Astrocyte of the spinal cord (primary cell): Measurements from ENCODE around the gene CXCL16.

Experiments
- DNase-seq: peaks from one replicate; pipeline ENCODE4 v3.0.0; 2011; ENCODE audit warnings: low read depth, low spot score
- H3K4me3 ChIP-seq: 2 replicates; pipeline ENCODE4 v1.5.1; 2011; ENCODE audit warnings: low read depth, mild to moderate bottlenecking, low read length, moderate library complexity
- CTCF ChIP-seq: IDR thresholded peaks from 2 replicates; pipeline ENCODE4 v1.5.1; 2012; ENCODE audit warnings: low read depth, mild to moderate bottlenecking, low read length, inconsistent platforms
- in situ Hi-C: cut with HindIII; loops from 2 replicates; pipeline ENCODE4 v1.10.0; 2017; ENCODE audit warnings: low sequenced_read_pairs

CXCL16 gene

GRCh38 chr17:4743216-4743615 lies 3.5 kb upstream of the CXCL16 start:
- TF ChIP-seq CTCF = no peak
- no peak overlapping the region for H3K4me3 ChIP-seq
- in situ Hi-C loops = no loop called here
- DNase-seq = no peak

GRCh38 chr17:4742629-4743028 lies 2.9 kb upstream of the CXCL16 start:
- no peak for DNase-seq
- no peak for TF ChIP-seq CTCF
- H3K4me3 ChIP-seq = no peak overlapping the region
- in situ Hi-C loops = no loop called here

- TF ChIP-seq CTCF = no peak
- in situ Hi-C loops = no loop called here
- no peak for DNase-seq
- H3K4me3 ChIP-seq = no peak overlapping the region
Observed at GRCh38 chr17:4742133-4742532, 2.4 kb upstream of the CXCL16 start.

GRCh38 chr17:4741544-4741943 lies 1.8 kb upstream of the CXCL16 start:
- TF ChIP-seq CTCF = no peak
- in situ Hi-C loops = no loop called here
- DNase-seq = no peak
- H3K4me3 ChIP-seq = no peak overlapping the region

GRCh38 chr17:4740584-4740983 lies 856 bp upstream of the CXCL16 start:
- DNase-seq = no peak
- H3K4me3 ChIP-seq = no peak overlapping the region
- in situ Hi-C loops = no loop called here
- TF ChIP-seq CTCF = no peak

GRCh38 chr17:4740025-4740351 lies 260 bp upstream of the CXCL16 start:
- in situ Hi-C loops = no loop called here
- peak overlapping the region; percentile 50 for H3K4me3 ChIP-seq
- DNase-seq = no peak
- no peak for TF ChIP-seq CTCF
